ENCODE measurements around the gene EEF1AKMT3.

The EEF1AKMT3 gene

DNA sequence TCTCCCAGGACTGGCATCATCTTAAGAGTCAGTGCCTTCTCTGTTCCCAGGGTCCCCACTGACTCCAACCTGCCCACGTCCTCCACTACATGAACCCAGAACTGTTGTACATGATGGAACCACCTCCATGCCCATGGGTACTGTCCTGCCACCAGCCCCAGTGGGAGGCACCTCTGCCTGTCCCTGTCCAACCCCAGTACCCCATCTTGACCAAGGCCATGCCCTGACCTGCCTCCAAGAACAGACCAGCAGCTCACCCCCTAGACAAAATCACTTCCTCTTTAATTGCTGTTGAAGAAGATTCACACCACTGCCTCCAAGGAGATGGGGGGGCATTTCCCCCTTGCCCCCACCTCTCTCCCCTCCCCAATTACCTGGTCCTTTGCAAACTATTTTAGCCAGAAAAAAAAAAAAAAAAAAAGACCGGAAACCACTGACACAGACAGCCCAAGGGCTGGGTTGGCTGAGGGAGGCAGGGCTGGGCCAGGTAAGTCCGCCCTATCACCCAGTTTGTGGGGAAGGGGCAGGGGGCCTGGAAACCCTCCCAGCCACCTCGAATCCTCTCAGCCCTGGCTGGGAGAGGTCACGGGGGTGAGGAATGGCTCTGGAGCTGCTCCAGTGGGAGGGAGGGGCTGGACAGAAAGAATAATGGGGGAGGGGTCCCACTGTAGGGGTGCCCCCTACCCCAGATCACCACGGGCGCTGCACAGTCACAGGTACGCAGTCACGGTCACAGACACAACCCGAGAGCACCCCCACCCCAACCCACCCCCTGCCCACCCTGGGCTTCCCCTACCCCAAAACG is 47.3 kb upstream of the EEF1AKMT3 start:
- no peaks in the 10 kb centered on the region for H3K27me3 ChIP-seq (replicated peaks; ENCODE audit: control insufficient read depth, insufficient read depth, low read length)
- TF ChIP-seq, protein P1, sequence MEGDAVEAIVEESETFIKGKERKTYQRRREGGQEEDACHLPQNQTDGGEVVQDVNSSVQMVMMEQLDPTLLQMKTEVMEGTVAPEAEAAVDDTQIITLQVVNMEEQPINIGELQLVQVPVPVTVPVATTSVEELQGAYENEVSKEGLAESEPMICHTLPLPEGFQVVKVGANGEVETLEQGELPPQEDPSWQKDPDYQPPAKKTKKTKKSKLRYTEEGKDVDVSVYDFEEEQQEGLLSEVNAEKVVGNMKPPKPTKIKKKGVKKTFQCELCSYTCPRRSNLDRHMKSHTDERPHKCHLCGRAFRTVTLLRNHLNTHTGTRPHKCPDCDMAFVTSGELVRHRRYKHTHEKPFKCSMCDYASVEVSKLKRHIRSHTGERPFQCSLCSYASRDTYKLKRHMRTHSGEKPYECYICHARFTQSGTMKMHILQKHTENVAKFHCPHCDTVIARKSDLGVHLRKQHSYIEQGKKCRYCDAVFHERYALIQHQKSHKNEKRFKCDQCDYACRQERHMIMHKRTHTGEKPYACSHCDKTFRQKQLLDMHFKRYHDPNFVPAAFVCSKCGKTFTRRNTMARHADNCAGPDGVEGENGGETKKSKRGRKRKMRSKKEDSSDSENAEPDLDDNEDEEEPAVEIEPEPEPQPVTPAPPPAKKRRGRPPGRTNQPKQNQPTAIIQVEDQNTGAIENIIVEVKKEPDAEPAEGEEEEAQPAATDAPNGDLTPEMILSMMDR (IDR thresholded peaks at IDR 0.05; ENCODE audit: insufficient read depth, low read length, poor library complexity, severe bottlenecking) = no peak
- no peak for DNase-seq (ENCODE audit: extremely low read depth, insufficient read length)
- H3K4me3 ChIP-seq (replicated peaks; ENCODE audit: low read depth, low read length) = no peak overlapping the region
- peaks cover 31% of the 10 kb centered on the region for H3K36me3 ChIP-seq (ENCODE audit: control insufficient read depth, insufficient read depth, low read length)

DNA sequence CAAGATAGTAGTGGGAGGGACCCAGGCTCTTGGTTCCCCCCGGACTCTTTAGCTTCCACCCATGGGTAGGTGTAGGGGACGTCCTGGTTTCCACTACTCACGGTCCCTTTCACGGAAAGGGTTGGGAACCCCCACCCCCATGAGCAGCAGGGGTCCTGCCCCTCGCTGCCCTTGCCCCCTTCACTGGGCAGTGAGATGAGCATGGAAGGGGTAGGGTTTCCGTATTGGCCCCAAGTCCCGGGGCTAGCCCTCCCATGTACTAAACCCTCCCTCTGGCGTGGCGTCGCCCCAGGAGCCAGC is 46.6 kb upstream of the EEF1AKMT3 start:
- TF ChIP-seq, protein P1 (IDR thresholded peaks at IDR 0.05; ENCODE audit: insufficient read depth, low read length, poor library complexity, severe bottlenecking) = no peak
- Histone ChIP-seq H3K36me3 (ENCODE audit: control insufficient read depth, insufficient read depth, low read length) (peaks cover 32% of the 10 kb centered on the region), H3K4me3 (replicated peaks; ENCODE audit: low read depth, low read length) (no peak overlapping the region), H3K27me3 (replicated peaks; ENCODE audit: control insufficient read depth, insufficient read depth, low read length) (no peaks in the 10 kb centered on the region)
- DNase-seq (ENCODE audit: extremely low read depth, insufficient read length) = no peak

DNA sequence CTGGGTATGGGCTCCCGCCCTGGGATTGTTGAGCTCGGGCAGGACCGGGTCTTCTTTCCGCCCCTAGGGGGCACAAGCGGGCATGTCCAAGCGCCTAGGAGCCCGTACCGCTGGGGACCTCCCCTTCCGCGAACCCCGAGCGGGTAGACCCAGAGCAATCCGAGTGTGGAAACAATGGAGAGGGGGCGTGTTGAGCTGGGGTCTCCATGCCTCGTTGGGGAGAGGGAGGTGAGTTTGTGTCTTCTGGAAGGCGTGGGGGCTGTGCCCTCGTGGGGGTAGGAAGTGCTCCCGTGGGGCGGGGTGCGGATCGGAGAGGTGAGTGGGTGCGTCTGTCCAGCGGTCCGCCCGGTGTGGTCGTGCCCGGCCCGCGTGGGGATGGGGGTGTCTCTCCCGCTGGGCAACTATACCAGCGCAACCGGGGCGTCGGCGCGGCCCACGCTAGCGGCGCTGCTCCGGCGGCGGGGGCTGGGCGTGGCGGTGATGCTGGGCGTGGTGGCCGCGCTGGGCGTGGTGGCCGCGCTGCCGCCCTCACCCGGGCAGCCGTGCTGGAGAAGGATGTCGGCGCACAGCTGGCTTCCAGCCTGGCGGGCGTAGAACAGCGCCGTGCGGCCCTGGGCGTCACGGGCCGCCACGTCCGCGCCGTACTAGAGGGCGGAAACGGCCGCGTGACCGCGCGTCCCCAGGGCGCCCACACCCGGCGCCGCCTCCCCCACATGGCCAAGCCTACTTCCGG is 46.1 kb upstream of the EEF1AKMT3 start:
- Histone ChIP-seq H3K27me3 (replicated peaks; ENCODE audit: control insufficient read depth, insufficient read depth, low read length) (no peaks in the 10 kb centered on the region), H3K36me3 (ENCODE audit: control insufficient read depth, insufficient read depth, low read length) (peaks cover 31% of the 10 kb centered on the region), H3K4me3 (replicated peaks; ENCODE audit: low read depth, low read length) (no peak overlapping the region)
- DNase-seq (ENCODE audit: extremely low read depth, insufficient read length) = no peak
- TF ChIP-seq, protein P1 (IDR thresholded peaks at IDR 0.05; ENCODE audit: insufficient read depth, low read length, poor library complexity, severe bottlenecking) = peak; percentile 24

DNA sequence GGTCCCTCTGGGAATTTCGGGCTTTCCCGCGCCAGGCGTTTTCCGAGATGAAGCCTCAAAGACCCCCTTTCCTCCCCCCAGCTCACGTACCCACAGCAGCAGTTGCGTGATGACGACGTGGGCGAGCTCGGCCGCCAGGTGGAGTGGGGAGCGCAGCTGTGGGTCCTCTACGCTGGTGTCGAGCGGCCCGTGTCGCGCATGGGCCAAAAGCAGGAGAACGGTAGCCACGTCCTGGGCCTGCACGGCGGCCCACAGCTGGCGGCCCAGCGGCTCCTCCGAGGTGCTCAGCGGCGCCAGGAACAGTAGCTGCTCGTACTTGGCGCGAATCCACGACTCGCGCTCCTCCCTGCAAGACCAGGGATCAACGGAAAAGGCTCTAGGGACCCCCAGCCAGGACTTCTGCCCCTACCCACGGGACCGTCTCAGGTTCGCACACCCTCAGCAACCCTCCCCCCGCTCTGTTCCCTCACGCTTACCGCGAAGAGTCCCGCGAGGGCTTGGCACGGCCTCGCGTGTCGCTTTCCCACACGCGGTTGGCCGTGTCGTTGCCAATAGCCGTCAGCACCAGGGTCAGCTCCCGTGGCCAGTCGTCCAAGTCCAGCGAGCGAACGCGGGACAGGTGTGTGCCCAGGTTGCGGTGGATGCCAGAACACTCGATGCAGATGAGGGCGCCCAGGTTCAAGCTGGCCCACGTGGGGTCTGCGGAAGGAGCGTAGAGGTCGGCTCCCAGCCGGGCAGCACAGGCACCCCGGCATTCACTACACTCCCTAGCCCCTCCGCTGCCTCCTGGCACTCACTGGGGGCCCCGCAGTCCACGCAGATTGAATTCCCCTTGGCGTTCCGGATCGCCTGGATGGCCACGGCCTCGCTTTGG is 45.3 kb upstream of the EEF1AKMT3 start:
- Histone ChIP-seq H3K27me3 (replicated peaks; ENCODE audit: control insufficient read depth, insufficient read depth, low read length) (no peaks in the 10 kb centered on the region), H3K4me3 (replicated peaks; ENCODE audit: low read depth, low read length) (no peak overlapping the region), H3K36me3 (ENCODE audit: control insufficient read depth, insufficient read depth, low read length) (peaks cover 28% of the 10 kb centered on the region)
- TF ChIP-seq, protein P1 (IDR thresholded peaks at IDR 0.05; ENCODE audit: insufficient read depth, low read length, poor library complexity, severe bottlenecking) = no peak
- DNase-seq (ENCODE audit: extremely low read depth, insufficient read length) = no peak

DNA sequence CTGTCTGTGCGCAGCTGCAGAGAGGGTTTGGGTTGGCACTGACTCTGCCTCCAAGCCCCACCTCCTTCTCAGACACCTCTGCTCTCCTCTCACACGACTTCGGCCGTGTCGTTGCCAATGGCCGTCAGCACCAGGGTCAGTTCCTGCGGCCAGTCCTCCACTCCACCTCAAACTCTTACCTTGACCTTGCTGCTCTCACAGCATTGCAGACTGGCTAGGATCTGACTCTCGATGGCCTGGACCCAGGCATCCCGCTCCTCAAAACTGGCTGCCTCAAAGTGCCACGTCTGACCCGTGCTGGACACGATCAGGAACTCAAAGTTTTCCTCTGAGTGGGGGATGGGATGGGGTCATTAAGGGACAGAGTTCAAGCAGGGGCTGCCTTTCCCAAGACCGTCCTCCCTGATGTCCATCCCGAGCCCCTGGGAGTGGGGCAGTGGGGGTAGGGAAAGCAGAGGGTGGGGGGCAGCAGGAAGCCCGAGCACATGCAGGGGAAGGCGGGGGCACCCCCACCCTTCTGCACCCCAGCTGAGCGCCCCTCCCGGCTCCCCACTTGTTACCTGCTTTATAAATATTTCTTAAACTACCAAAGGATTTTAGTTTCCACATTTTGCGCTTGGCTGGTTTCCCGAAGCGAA is 44.5 kb upstream of the EEF1AKMT3 start:
- H3K4me3 ChIP-seq (replicated peaks; ENCODE audit: low read depth, low read length) = no peak overlapping the region
- H3K36me3 ChIP-seq (ENCODE audit: control insufficient read depth, insufficient read depth, low read length) = peaks cover 30% of the 10 kb centered on the region
- no peak for DNase-seq (ENCODE audit: extremely low read depth, insufficient read length)
- H3K27me3 ChIP-seq (replicated peaks; ENCODE audit: control insufficient read depth, insufficient read depth, low read length) = no peaks in the 10 kb centered on the region
- TF ChIP-seq, protein P1 (IDR thresholded peaks at IDR 0.05; ENCODE audit: insufficient read depth, low read length, poor library complexity, severe bottlenecking) = no peak
